Measurements from ENCODE around the gene FOXO3. TPM values are rescaled to one million over a fixed set of nuclear protein-coding genes. Genes with fewer than 3 reads are reported as not detected.

Gene FOXO3
- total and polyA plus RNA-seq, 11 donors, result 11.6 to 87.9 (median 38.7) TPM

DNA sequence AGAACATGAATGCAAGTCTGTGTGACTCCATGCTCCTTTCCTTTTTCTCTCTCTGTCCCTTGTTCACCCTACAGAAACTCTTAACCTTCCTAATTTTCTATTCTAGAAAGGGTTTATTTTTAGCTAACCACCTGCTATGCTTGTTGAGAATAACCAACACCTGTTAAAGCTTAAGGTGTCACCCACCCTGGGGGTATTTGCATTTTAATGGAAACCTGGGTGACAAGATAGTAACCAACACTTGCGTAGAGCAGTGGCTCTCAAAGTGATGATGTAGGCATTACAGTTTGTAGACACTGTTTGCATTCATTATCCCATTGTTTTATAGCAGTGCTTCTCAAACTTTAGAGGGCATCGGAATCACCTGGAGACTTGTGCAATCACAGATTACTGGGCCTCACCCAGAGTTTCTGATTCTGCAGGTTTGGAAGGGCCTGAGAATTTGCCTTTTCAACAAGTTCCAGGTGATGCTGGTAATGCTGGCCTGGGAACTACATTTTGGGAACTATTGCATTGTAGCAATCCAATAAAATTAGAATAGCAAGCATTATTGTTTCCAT is 173.1 kb downstream of the FOXO3 start:
- intact Hi-C loops (cut with DNase I), result no loop called here
- no peak for DNase-seq
- peaks cover 0 to 26% (median 3%) of the 10 kb centered on the region in 12 donors for H3K4me1 ChIP-seq
- H3K9me3 ChIP-seq, result no peaks in the 10 kb centered on the region
- no peak overlapping the region for H3K4me3 ChIP-seq
- H3K27ac ChIP-seq, result no peak overlapping the region
- 97 to 99% (median 98%) methylated on average over 2 of the region's 2 CpGs for whole genome bisulfite sequencing, 4 donors
- H3K27me3 ChIP-seq, result no peaks in the 10 kb centered on the region
- ATAC-seq, result no peak
- TF ChIP-seq, protein P1, sequence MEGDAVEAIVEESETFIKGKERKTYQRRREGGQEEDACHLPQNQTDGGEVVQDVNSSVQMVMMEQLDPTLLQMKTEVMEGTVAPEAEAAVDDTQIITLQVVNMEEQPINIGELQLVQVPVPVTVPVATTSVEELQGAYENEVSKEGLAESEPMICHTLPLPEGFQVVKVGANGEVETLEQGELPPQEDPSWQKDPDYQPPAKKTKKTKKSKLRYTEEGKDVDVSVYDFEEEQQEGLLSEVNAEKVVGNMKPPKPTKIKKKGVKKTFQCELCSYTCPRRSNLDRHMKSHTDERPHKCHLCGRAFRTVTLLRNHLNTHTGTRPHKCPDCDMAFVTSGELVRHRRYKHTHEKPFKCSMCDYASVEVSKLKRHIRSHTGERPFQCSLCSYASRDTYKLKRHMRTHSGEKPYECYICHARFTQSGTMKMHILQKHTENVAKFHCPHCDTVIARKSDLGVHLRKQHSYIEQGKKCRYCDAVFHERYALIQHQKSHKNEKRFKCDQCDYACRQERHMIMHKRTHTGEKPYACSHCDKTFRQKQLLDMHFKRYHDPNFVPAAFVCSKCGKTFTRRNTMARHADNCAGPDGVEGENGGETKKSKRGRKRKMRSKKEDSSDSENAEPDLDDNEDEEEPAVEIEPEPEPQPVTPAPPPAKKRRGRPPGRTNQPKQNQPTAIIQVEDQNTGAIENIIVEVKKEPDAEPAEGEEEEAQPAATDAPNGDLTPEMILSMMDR (IDR thresholded peaks at IDR 0.05), result no peak
- no peak for TF ChIP-seq POLR2A (IDR thresholded peaks at IDR 0.05)
- no peaks in the 10 kb centered on the region for H3K36me3 ChIP-seq

All from heart left ventricle (tissue), 16 donors.